ENCODE measurements around the gene NDUFB6.
A peak's percentile ranks its signal among the peaks of the same experiment; 100 is the strongest.
"Not testable (repeated sequence)": the region's sequence is repeated elsewhere in the genome, so short reads cannot be mapped to it uniquely, and the experiment has no call there.

The NDUFB6 gene

DNA sequence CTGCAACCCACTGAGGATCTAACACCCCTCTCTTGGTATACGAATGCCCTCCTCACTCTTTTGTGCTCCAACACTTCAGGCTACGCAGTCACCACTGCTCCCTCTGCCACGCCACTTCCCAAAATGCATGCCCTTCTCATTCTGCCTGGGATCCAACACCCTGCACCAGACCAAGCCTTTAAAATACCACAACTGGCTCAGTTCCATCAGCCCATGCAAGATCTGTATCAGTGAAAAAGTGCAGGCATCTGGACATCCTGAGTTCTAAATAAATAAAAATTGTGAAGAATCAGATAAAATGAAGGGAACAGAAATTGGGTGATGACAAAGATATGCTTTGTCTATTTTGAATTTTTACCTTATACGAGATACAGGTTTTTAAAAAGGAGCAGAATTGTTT lies 2.7 kb downstream of the NDUFB6 start:
- no peak for DNase-seq

DNA sequence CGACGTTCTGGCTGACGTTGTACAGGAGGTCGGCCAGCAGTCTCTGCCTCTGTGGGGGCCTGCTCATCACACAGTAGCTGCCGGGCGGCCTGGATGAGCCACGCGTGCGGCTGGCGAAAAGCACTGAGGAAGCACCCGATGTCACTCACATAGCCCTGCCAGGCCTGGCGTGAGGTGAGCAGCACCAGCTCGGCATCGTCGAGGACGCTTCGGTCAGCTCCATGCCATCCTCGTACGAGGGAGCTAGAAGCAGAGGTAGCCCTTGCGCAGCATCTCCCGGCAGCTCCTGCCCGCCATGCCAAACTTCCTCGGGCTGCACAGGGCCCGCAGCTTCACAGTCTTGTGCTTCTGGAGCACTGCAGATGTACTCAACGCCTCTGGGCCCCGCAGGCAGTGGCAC lies 6.2 kb downstream of the NDUFB6 start:
- DNase-seq = no peak

DNA sequence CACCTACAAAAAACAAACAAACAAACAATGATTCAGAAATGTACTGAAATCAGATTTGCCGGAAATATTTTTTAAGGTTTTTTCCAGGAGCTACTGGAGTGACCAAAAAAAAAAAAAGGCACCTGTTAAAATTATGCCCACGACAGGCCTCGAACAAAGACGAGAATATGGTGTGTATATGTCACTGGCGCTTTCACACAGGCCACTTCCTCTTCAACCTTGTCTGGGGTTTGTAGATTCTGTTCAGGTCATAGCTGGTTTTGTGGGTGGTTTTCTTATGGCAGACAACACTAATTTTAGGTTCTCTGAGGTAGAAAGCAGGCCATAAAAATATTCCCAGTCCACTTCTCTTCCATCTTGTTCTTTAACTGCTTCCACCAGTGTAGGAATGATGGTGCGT lies 7.0 kb downstream of the NDUFB6 start:
- no peak for DNase-seq

DNA sequence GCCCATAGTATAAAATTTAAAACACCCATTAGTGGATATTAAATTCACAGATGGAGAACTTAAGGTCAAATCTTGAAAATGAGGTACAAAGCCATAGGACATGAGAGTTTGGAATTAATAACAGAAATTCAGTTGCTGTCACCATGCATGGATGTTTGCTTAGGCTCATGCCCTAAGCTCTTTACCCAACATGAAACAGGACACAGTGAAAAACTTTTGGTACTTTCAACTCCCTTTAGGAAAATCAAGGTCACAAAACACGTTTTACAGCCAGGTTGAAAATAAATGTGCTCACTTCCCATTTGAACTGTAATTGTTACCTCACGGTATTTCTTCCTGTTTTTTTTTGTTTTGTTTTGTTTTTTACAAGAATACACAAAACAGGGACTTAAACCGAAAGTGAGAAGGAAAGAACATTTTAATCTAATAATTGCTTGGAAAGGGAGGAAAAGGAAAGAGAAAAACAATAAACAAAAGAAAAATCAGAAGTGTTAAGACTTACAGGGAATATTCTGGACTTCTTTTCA lies 14.5 kb downstream of the NDUFB6 start:
- DNase-seq = no peak

DNA sequence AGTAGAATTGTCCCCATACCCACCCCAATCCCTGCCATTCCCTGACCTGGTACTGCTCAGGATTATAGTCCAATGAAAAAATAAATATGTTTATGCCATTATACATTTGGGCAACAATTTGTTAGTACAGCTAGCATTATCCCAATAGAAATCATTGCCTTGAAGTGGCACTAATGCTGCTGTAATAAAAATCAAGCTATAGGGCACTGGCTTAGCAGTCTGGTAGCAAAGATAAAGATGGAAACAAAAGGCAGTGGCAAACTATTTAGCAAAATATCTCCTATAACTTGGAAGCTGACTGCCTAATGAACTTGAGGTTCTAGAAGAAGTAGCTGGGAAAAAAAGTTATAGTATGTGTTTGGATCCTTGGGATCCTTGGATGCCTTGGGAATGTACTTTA lies 18.4 kb downstream of the NDUFB6 start:
- DNase-seq = no peak

DNA sequence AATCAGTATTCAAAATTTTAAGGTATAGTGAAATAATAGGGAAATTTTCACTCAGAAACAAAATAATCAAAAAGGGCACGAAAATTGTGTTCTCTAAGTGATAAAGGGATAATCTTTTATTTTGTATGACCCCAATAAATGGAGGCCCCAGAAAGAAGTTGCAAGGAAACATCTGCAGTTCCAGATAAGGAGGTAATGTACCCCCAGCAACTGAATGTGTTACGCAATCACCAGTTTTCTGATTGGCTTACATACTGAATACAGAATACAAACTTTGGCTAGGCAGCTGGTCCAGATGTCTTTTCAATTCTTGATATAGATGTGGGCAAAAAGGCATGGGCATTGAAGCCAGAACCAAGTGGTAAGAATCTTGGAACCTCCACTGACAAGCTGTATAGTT lies 18.9 kb downstream of the NDUFB6 start:
- DNase-seq = no peak

DNA sequence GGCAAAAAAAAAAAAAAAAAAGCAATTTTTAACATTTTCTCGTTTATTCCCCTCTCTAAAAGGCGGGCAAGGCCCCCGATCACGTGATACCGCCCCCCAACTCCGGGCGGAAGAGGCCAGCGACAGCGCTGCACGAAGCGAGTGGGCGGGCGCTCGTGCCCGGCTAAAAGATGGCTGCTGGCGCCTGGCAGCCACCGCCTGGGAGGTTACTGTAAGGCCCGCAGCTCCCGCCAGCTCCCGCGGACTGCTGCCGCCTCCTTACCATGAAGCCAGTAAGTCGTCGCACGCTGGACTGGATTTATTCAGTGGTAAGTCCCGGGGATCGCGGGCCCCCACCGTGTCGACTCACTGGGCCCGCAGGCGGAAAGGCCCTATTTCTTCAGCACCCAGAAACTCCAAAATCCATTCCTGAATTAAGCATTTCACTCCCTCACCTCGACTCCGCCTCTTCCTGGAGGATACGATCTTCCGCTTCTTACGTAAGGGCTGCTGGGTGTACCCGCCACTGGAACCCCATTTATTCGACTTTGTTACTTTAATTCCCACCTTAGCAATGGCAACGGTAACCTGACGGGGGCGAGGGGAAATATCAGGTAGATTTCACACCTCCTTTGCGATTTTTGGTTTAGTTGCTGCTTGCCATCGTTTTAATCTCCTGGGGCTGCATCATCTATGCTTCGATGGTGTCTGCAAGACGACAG lies 20.6 kb downstream of the NDUFB6 start, which contains the start of the genes SMIM27 and TOPORS:
SMIM27 (plus strand) TSS at position 156 of the 701 bp plus-strand sequence; CDS start at position 264, 108 bp downstream.
TOPORS (minus strand) TSS at position 415 of the 701 bp plus-strand sequence; CDS start at position 265, 150 bp downstream.
- DNase-seq = peak; percentile 84

DNA sequence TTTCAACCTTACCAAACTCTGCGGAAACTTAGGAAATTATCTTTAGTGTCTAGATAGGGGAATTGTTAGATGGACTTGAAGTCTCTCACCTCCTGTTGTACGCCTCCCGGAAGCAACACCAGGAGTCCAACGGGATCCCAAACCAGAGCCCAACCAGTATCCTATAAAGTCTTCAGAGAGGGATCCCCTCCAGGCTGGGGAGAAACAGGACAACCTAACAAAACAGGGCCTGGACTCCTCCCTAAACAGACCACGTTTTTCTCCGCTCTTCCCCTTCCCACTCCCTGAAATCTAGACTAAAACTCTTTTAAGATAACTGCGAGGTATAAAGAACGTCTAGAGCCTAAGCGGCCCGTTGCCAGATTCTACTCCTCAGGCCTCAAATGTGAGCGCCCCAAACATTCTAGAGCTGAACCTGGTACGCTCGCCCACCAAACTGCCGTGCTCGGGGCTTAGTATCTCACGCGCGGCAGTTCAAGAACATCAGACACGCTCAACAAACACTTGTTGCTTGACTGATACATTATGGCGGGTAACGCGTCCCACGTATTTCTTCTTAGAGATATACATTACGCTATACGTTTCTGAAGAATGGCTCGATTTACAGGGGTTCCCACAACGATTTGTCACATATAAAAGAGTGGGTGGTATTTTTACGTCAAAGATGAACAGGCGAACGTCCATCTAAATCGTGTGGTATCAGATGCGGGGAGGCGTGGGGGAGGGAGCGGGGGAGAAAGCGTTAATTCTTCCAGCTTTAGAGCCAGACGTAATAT lies 21.5 kb downstream of the NDUFB6 start:
- DNase-seq = peak; percentile 52

DNA sequence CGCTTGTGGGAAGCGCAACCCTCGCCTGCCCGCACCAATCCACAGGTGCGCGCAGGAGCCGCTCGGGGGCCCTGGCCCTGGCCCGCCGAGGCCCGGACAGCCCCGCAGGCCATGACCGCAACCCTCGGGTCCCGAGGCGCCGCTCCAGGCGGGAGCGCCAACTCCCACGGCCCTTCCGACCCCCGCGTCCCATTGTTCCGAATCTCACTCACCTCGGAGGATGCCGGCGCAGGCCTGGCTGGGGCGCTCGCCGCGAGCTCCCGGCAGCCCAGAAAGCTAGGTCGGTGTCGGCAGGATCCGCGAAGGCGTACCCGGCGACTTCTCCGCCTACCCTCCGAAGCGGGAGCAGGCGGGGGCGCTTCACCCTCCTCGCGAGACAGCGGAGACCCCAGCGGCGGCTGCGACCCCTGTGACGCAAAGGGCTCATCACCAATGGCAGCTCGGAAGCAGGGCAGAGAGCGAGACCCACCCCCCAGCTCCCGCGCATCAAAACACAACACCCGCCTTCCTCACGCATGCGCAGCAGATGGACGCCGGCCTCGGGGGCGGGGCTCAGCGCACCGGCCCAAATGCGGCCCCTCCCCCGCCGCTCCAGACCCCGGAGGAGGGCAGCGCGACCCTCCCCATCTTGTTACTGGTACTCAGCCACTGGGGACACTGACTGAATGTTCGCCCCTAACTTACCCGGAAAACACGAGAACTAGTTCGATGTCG lies 22.2 kb downstream of the NDUFB6 start:
- DNase-seq = peak; percentile 93

DNA sequence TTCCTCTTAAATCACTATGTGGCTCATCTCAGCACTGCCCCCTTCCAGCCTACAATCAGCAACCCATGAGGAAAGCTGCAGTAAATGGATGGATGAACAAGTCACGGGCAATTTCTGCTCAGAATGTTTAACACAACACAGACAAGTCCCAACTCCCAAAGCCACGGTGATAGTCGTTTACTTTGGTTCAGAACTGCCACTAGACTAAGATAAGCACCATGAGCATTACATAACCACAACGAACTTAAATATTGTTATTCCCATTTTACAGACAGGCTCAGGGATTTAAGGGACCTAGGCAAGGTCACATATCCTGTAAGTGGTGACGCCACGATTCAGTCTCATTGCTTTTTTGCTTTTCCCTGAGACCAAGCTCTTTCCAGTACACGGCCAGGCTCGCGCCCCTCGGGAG lies 22.8 kb downstream of the NDUFB6 start:
- DNase-seq = no peak

DNA sequence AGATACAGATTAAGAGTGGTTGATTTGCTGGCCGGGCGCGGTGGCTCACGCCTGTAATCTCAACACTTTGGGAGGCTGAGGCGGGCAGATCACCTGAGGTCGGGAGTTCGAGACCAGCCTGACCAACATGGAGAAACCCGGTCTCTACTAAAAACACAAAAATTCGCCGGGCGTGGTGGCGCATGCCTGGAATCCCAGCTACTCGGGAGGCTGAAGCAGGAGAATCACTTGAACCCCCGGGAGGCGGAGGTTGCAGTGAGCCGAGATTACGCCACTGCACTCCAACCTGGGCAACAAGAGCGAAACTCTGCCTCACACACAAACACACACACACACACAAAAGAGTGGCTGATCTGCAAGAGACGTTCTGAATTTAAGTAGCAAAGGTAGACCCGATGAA lies 24.7 kb downstream of the NDUFB6 start:
- not testable (repeated sequence) for DNase-seq

DNA sequence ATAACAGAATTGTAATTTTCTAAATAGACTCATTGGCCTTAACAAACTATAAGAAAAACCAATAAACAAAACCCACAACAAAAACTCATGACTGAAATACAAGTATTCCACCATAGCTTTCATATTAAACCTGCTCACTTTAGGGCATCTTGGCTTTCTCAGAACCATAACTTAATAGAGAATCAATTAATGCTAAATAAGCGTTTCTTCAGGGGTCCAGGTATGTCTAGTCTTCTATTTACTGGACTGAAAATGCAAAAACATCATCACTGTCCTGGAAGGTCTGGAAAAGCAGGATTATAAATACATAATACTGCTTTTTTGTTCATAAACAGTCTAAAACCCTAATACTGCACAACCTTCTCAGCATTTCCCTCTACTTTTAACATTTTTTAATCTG lies 27.1 kb downstream of the NDUFB6 start:
- no peak for DNase-seq

DNA sequence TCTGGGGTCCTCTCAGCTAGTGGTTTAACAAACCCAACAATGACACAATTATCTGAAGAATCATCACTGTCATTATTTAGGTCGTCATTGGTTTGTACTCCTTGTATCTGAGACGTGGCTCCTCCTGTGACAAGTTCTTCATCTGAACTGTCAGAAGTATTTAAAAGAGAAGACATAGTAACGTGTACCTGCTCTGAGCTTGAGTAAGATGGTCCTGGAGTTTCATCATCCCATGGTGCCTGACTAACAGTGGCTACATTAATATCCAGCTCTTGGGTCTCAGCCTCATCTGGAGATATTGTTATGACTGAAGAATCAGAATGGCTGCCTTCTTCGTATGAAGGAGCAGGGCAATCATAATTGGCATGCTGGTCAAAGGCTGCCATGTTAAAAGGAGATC lies 29.9 kb downstream of the NDUFB6 start:
- no peak for DNase-seq

DNA sequence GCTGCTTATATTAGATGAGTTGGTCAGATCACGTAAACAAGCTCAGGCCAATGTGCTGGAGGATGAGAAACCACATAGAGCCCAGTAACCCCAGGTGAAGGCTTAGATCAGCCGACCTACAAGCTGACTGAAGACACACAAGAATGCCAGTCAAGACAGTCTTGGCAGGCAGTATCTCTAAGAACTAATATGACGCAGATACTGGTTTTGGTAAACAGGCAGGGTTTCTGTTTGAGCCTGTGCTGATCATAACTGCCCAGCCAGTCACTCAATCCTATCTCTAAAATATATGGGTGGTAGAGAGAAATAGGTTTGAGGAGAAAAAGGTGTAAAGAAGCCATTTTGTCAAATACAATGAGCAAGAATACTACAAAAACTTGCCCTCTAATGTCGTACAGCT lies 39.1 kb downstream of the NDUFB6 start:
- no peak for DNase-seq

DNA sequence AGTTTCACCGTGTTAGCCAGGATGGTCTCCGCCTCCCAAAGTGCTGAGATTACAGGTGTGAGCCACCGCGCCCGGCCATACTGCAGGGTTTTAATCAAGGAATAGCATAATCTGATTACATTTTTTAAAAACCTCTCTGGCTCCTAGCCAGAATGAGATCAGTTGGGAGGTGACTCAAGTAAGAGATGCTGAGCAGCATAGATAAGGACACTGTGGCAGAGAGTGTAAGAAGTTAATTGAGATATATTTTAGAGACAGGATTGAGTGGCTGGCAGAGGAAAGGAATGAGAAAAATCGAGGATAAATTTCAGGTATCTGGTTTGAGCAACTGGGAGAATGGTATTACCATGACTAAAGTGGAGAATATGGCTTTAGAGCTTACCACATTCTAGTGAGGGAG lies 39.6 kb downstream of the NDUFB6 start:
- DNase-seq = no peak

DNA sequence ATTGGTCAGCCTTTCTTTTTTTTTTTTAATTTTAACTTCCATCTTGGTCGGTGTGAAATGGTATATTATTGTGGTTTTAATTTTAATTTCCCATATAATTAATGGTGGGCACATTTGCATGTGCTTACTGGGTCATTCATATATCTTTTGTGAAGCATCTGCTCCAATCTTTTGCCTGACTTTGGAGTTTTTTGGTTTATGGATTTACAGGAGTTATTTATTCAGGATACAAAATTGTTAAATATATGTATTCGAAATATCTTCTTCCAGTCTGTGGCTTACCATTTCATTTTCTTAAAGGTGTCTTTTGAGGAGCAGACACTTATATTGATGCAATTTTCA lies 46.3 kb downstream of the NDUFB6 start:
- DNase-seq = no peak

DNA sequence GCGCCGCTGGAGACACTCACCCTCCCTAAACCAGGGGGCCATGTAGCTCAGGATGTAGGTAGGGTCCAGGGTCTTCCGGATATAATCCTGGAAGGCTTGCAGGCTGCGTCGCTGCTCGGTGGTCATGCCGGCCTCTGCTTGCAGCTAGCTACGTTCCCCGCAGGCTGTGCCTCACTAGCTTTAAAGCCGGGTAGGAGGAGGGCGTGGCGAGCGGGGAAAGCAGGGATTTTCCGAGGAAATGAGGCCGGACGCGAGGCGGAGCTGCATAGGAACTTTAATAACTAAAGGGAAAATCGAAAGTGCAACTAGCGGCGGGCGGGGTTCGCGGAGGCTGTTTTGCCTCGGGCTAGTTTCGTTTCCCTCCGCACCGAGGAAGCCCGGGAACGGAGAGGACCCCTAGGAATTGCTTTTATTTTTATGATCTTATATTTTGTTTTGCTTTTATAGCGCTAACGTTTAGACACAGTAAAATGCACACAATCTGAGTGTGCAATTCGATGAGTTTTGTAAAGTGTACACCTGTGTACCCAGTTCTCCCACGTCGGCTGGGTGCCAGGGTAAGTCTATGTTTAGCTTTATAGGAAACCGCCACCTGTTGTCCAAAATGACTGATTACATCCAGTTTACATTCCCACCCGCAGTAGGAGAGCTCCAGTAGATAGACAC lies 46.8 kb downstream of the NDUFB6 start, which contains the start of gene RIGI:
RIGI (minus strand) TSS at position 156 of the 666 bp plus-strand sequence; CDS start at position 126, 30 bp downstream.
- peak; percentile 87 for DNase-seq

DNA sequence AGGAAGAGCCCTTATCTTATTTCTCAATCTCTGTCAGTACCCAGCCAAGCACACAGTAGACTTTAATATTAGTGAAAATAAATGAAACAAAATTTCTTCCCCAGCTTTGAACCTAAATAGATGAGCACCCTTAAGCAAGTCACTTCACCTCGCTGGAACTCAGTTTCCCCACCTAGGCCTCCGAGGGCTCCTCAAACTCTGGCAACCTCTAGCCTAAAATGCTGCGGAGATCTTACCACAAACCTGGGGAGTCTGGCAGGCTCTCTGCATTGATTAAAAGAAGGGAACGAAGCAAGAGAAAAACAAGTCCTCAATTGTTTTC lies 47.3 kb downstream of the NDUFB6 start:
- no peak for DNase-seq

DNA sequence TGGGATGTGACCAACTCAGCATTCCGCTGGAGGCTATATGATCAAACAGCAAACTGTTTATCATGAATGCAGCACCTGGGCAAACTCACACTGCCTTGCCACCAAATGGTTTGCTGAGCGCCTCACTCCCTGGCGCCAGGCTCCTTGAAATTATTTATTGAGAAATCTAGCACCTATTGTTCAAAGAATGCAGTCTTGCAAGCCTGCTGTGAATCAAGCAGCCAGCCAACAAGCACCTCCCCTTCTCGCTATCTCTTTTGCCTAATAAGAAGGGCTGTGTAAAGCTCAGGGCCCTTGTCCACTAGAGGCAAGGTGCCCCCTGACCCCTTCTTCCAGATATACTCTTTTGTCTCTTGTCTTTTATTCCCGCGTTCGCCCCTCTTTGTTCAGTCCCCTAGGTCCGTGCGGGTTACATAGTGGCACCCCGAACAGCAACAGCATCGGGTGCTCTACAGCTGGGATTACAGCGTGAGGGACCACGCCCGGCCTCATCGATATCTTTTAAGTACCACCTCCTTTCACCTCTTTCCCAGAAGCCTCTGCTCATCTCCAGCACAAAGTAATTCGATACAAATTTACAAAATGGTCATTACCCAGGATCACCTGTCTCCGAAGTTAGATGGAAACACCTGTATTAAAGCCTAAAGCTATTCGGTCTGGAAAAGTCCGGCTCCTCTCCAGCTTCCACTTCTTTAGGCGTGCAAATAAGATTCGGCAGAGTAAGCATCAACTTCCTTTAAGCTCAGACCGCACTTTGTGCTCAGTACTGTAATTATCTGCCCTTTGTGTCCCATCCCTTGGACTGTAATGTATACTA lies 47.9 kb downstream of the NDUFB6 start:
- peak; percentile 59 for DNase-seq

DNA sequence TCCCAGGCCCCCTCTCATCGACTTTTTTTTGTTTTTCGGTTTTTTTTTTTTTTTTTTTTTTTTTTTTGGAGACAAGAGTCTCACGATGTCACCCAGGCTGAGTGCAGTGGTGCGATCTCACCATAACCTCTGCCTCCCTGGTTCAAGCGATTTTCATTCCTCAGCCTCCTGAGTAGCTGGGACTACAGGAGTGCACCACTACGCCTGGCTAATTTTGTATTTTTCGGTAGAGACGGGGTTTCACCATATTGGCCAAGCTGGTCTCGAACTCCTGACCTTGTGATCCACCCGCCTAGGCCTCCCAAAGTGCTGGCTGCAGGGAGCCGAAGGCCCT lies 48.4 kb downstream of the NDUFB6 start:
- DNase-seq = not testable (repeated sequence)

DNA sequence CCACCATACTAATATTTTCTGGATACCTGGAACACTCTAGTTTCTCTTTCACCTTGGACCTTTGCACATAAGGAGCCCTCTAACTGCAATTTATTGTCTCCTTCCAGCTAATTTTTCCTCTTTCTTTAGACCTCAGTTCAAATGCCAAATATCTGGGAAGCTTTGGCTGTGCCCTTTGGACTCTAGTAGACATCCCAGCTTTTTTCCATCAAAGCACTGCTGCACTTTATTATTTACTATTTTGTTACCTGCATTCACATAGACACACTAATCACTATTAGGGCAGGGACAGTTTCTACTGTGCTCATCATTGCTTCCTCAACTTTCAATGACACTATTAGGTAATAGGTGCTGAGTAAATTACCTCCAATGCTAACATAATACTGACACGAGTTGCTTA lies 49.0 kb downstream of the NDUFB6 start:
- DNase-seq = no peak

DNA sequence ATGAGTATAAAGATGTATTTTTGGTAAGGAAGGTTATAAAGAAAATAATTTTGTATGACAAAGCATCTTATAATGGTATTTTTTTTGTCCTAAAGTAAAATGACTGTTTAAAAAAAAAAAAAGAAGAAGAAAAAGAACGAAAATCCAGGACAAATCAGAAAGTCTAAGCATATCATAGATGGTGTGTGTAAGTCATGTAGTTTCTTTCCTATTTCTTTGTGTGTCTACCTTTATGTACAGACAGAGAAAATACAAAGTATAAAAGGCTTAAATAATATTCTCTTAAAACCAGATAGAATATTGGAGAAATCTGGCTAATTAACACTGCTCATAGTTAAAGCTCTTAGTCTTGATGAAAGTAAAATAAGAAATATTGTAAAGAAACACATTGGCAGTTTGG lies 54.7 kb downstream of the NDUFB6 start:
- no peak for DNase-seq
